HCT116 (cell line): ENCODE results near the gene RWDD2A. TPM values are rescaled to one million over a fixed set of nuclear protein-coding genes. Genes with fewer than 3 reads are reported as not detected.

Experiments used
- ATAC-seq: fragments of 200-7000 bp; cut with Tn5 transposase; 2 replicates; pipeline ENCODE4 v1.9.1; 2020; ENCODE audit warnings: mild to moderate bottlenecking, moderate library complexity
- BruUV-seq: library from RNA; stranded (reverse); fragments of 400-500 nt; replicated peaks from 2 replicates; lab custom pipeline; 2021; lab: Mats Ljungman, UMichigan
- CTCF ChIA-PET: fragments of 300-600 bp; sonication (Branson Sonifier 250); formaldehyde crosslinking; loops from one replicate; lab custom pipeline; 2021; ENCODE audit warnings: antibody characterized with exemption; lab: Charles Lee
- POLR2A ChIA-PET: fragments of 300-600, 350-600 bp; sonication (Branson Sonifier 250); formaldehyde crosslinking; loops from one replicate; lab custom pipeline; 2021; ENCODE audit warnings: antibody characterized with exemption; lab: Charles Lee
- RAD21 ChIA-PET, 2 experiments: fragments of 300-600 bp; sonication (Branson Sonifier 250); formaldehyde crosslinking; loops; one replicate each; lab custom pipeline; 2023; ENCODE audit warnings: low total read pairs in 2 of 2; ENCODE audit not compliant: uncharacterized antibody in 2 of 2, unreplicated experiment in 2 of 2, low non-redundant PET in 1 of 2; lab: Charles Lee
- DNase-seq: peaks from one replicate; pipeline ENCODE4 v3.0.0-alpha.2; 2010; ENCODE audit warnings: low read depth, low spot score
- H2AFZ ChIP-seq: fragments of 200-600 bp; shearing (Covaris generic), sonication (generic); 2 replicates; pipeline ENCODE4 v1.6.1; 2017; ENCODE audit warnings: low read depth, mixed run types, mixed read lengths, antibody characterized with exemption, low read length; ENCODE audit not compliant: poor library complexity, severe bottlenecking
- H3K27ac ChIP-seq: 2 replicates; pipeline ENCODE4 v1.5.1; 2012; ENCODE audit warnings: low read depth, low read length
- H3K27me3 ChIP-seq: fragments of 200-600 bp; sonication (generic); 2 replicates; pipeline ENCODE4 v1.6.1; 2016; ENCODE audit warnings: mixed run types, low read length, mixed read lengths; ENCODE audit not compliant: insufficient read depth
- H3K36me3 ChIP-seq, 2 experiments: fragments of 200-500 bp in 1 of 2; fragments of 200-600 bp in 1 of 2; sonication (Bioruptor generic) in 1 of 2; sonication (generic) in 1 of 2; 2 replicates each; pipeline versions ENCODE4 v1.5.1 to v1.6.1; 2014 to 2016; ENCODE audit warnings: low read length in 2 of 2, inconsistent platforms in 1 of 2, mixed read lengths in 1 of 2, mixed run types in 1 of 2; ENCODE audit not compliant: insufficient read depth in 2 of 2, control insufficient read depth in 1 of 2
- H3K4me1 ChIP-seq, 2 experiments: fragments of 200-600 bp in 1 of 2; sonication (generic) in 1 of 2; 2 replicates each; pipeline versions ENCODE4 v1.5.1 to v1.6.1; 2012 to 2017; ENCODE audit warnings: low read length in 2 of 2, inconsistent platforms in 1 of 2, mild to moderate bottlenecking in 1 of 2, mixed read lengths in 1 of 2, mixed run types in 1 of 2, moderate library complexity in 1 of 2; ENCODE audit not compliant: insufficient read depth in 2 of 2, control insufficient read depth in 1 of 2
- H3K4me2 ChIP-seq: fragments of 200-600 bp; sonication (generic); 2 replicates; pipeline ENCODE4 v1.6.1; 2017; ENCODE audit warnings: mixed run types, low read length, mixed read lengths
- H3K4me3 ChIP-seq, 2 experiments: fragments of 200-600 bp in 1 of 2; sonication (generic) in 1 of 2; replicated peaks in 1 of 2; 2 replicates each; pipeline ENCODE4 v1.5.1; 2011 to 2016; ENCODE audit warnings: low read length in 2 of 2, control low read depth in 1 of 2, low read depth in 1 of 2, mild to moderate bottlenecking in 1 of 2, mixed read lengths in 1 of 2, mixed run types in 1 of 2
- H3K79me2 ChIP-seq: fragments of 200-600 bp; sonication (generic); 2 replicates; pipeline ENCODE4 v1.6.1; 2017; ENCODE audit warnings: mild to moderate bottlenecking, mixed run types, low read length, moderate library complexity, mixed read lengths; ENCODE audit not compliant: insufficient read depth
- H3K9ac ChIP-seq: fragments of 200-600 bp; sonication (generic); 2 replicates; pipeline ENCODE4 v1.6.1; 2016; ENCODE audit warnings: low read length, mixed read lengths
- H3K9me2 ChIP-seq: fragments of 200-600 bp; sonication (generic), shearing (Covaris generic); 2 replicates; pipeline ENCODE4 v1.6.1; 2017; ENCODE audit warnings: mixed run types, mild to moderate bottlenecking, moderate library complexity; ENCODE audit not compliant: insufficient read depth
- H3K9me3 ChIP-seq, 2 experiments: fragments of 200-500 bp in 1 of 2; fragments of 200-600 bp in 1 of 2; sonication (Bioruptor generic) in 1 of 2; sonication (generic) in 1 of 2; 2 replicates each; pipeline ENCODE4 v1.6.1; 2014 to 2017; ENCODE audit warnings: low read length in 2 of 2, mixed read lengths in 2 of 2, inconsistent platforms in 1 of 2, low read depth in 1 of 2, mild to moderate bottlenecking in 1 of 2, mixed run types in 1 of 2, moderate library complexity in 1 of 2; ENCODE audit not compliant: control insufficient read depth in 1 of 2, insufficient read depth in 1 of 2
- H4K20me1 ChIP-seq: fragments of 200-600 bp; sonication (generic), shearing (Covaris generic); 2 replicates; pipeline ENCODE4 v1.6.1; 2017; ENCODE audit warnings: mixed run types, mild to moderate bottlenecking, moderate library complexity; ENCODE audit not compliant: insufficient read depth
- ATF3 ChIP-seq: IDR thresholded peaks from 2 replicates; pipeline ENCODE4 v1.6.1; 2012
- CBX3 ChIP-seq: IDR thresholded peaks from 2 replicates; pipeline ENCODE4 v1.6.1; 2012; ENCODE audit warnings: low read depth
- EGR1 ChIP-seq: IDR thresholded peaks from 2 replicates; pipeline ENCODE4 v1.6.1; 2012; ENCODE audit warnings: low read depth
- ELF1 ChIP-seq: IDR thresholded peaks from 2 replicates; pipeline ENCODE4 v1.6.1; 2012; ENCODE audit warnings: low read depth, borderline replicate concordance
- EZH2 ChIP-seq: fragments of 200-600 bp; sonication (generic); IDR thresholded peaks from 2 replicates; pipeline ENCODE4 v1.6.1; 2017; ENCODE audit warnings: antibody characterized with exemption, mixed run types
- EZH2phosphoT487 ChIP-seq: fragments of 200-600 bp; IDR thresholded peaks from 2 replicates; pipeline ENCODE4 v1.6.1; 2018; ENCODE audit warnings: antibody characterized with exemption, borderline replicate concordance
- JUND ChIP-seq: IDR thresholded peaks from 2 replicates; pipeline ENCODE4 v1.6.1; 2012
- MAX ChIP-seq: IDR thresholded peaks from 2 replicates; pipeline ENCODE4 v1.6.1; 2012
- RAD21 ChIP-seq: IDR thresholded peaks from 2 replicates; pipeline ENCODE4 v1.6.1; 2012; ENCODE audit warnings: low read depth, mild to moderate bottlenecking
- SP1 ChIP-seq: IDR thresholded peaks from 2 replicates; pipeline ENCODE4 v1.6.1; 2012; ENCODE audit warnings: low read depth
- ZBTB33 ChIP-seq: IDR thresholded peaks from 2 replicates; pipeline ENCODE4 v1.6.1; 2011; ENCODE audit warnings: mild to moderate bottlenecking, low read length, moderate library complexity; ENCODE audit not compliant: insufficient replicate concordance; ENCODE audit errors: extremely low read depth
- ZNF274 ChIP-seq: fragments of 200-500 bp; sonication (Bioruptor generic); IDR thresholded peaks from 2 replicates; pipeline ENCODE4 v1.6.1; 2014; ENCODE audit warnings: mild to moderate bottlenecking, low read depth, low read length, inconsistent platforms
- intact Hi-C: fragments of 100-400 bp; cut with micrococcal nuclease; formaldehyde crosslinking; loops from 2 replicates; pipeline ENCODE4 v1.10.0; 2022
- total RNA-seq: library from RNA; stranded (reverse); gene quantifications from one replicate; pipeline ENCODE4 v1.2.1, GENCODE V29; 2021; ENCODE audit not compliant: unreplicated experiment
- TF ChIP-seq, protein P1 (sequence below), 3 experiments: fragments of 200-600 bp in 1 of 3; sonication (generic) in 1 of 3; IDR thresholded peaks in 2 of 3; conservative IDR thresholded peaks in 1 of 3; 2 replicates each; pipeline ENCODE4 v1.5.1; 2012 to 2017; ENCODE audit warnings: low read depth in 2 of 3, low read length in 2 of 3, antibody characterized with exemption in 1 of 3, borderline replicate concordance in 1 of 3, control low read depth in 1 of 3, mild to moderate bottlenecking in 1 of 3, mixed read lengths in 1 of 3, mixed run types in 1 of 3, moderate library complexity in 1 of 3; ENCODE audit not compliant: insufficient read depth in 1 of 3

Gene RWDD2A
- total RNA-seq, 1 experiment from 2014 or later: 3.6 TPM

DNA sequence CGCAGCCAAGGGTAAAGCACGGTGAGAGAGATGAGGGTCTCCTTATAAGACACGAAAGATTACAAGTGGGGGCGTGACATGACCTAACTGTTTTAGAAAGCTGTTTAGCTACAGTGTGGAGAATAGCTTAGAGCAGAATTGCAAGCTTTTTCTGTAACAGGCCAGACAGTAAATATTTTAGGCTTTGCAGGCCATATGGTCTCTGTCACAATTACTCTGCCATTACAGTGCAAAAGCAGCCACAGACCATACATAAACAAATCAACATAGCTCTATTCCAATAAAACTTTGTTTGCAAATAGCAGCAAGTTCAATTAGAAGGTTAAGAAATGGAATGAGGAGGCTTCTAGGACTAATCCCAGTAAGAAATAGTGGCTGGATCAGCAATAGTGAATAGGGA lies 16.9 kb upstream of the RWDD2A start (continued):
- TF ChIP-seq, protein P1, sequence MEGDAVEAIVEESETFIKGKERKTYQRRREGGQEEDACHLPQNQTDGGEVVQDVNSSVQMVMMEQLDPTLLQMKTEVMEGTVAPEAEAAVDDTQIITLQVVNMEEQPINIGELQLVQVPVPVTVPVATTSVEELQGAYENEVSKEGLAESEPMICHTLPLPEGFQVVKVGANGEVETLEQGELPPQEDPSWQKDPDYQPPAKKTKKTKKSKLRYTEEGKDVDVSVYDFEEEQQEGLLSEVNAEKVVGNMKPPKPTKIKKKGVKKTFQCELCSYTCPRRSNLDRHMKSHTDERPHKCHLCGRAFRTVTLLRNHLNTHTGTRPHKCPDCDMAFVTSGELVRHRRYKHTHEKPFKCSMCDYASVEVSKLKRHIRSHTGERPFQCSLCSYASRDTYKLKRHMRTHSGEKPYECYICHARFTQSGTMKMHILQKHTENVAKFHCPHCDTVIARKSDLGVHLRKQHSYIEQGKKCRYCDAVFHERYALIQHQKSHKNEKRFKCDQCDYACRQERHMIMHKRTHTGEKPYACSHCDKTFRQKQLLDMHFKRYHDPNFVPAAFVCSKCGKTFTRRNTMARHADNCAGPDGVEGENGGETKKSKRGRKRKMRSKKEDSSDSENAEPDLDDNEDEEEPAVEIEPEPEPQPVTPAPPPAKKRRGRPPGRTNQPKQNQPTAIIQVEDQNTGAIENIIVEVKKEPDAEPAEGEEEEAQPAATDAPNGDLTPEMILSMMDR (IDR thresholded peaks at IDR 0.05 in 2 of 3, conservative IDR thresholded peaks at IDR 0.05 in 1 of 3; ENCODE audit: borderline replicate concordance in 1 of 3, insufficient read depth in 1 of 3, low read depth in 2 of 3, low read length in 2 of 3): no peak
- TF ChIP-seq JUND (no peak), MAX (no peak), ZNF274 (no peak)

- BruUV-seq: no TSS peak
- H3K79me2 ChIP-seq: no peaks in the 10 kb centered on the region
- no peak overlapping the region for H3K27ac ChIP-seq
- TF ChIP-seq RAD21 (no peak), ZNF274 (no peak), CBX3 (no peak), EGR1 (no peak), ELF1 (no peak), EZH2phosphoT487 (no peak), ATF3 (no peak), EZH2 (no peak), ZBTB33 (no peak), SP1 (no peak)
- TF ChIP-seq, protein P1 (IDR thresholded peaks at IDR 0.05 in 2 of 3, conservative IDR thresholded peaks at IDR 0.05 in 1 of 3; ENCODE audit: borderline replicate concordance in 1 of 3, insufficient read depth in 1 of 3, low read depth in 2 of 3, low read length in 2 of 3): no peak
- no peaks in the 10 kb centered on the region for H3K4me1 ChIP-seq
- RAD21 ChIA-PET: no interaction called here
- no peak overlapping the region for H2AFZ ChIP-seq
- no peak overlapping the region for H3K4me3 ChIP-seq
- H3K27me3 ChIP-seq: no peaks in the 10 kb centered on the region
- DNase-seq (no peak), ATAC-seq (no peak)
- no peak overlapping the region for H3K4me2 ChIP-seq
- no peaks in the 10 kb centered on the region for H4K20me1 ChIP-seq
- POLR2A ChIA-PET: no interaction called here
- H3K9ac ChIP-seq: no peak overlapping the region
- no peaks in the 10 kb centered on the region for H3K9me3 ChIP-seq
- CTCF ChIA-PET: no interaction called here
- intact Hi-C loops: no loop called here
- H3K9me2 ChIP-seq: no peaks in the 10 kb centered on the region
- H3K36me3 ChIP-seq: peaks cover 27 to 35% of the 10 kb centered on the region in 2 experiments; a peak in 3 of 4 replicates
Observed at GRCh38 chr6:83180426-83180950, 12.7 kb upstream of the RWDD2A start.
